Activated CD4-positive, CD25-positive, alpha-beta regulatory T cell treated with anti-CD3 and anti-CD28 coated beads, Interleukin-2, amount 50 U/mL, for 24 hours (primary cell): Measurements from ENCODE around the gene CD36.

ENCODE experiments used
- ATAC-seq, 2 donors: fragments of 150-1000 bp; cut with Tn5 transposase; one replicate each; pipeline ENCODE4 v1.10.0; 2021; ENCODE audit warnings: mild to moderate bottlenecking in 1 of 2, moderate library complexity in 1 of 2

Gene CD36

DNA sequence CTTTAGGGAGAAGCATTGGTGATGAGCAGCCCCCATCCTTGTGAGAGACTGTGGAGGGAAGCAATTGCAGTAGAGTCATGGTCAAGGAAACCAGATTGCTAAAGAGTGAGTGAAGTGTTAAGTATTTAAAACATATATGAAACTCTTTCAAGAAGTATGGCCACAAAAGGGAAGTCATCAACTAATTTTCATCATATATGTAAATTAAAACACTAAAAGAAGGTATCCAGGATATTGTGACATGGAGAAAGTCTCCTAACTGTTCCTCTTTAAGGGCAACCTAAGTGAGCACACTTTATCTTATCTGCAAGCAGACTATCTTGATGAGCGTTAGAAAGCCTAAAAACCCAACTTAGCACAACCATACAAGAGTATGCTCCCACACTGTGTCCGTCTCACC is 69.7 kb downstream of the CD36 start:
- no peak for ATAC-seq

DNA sequence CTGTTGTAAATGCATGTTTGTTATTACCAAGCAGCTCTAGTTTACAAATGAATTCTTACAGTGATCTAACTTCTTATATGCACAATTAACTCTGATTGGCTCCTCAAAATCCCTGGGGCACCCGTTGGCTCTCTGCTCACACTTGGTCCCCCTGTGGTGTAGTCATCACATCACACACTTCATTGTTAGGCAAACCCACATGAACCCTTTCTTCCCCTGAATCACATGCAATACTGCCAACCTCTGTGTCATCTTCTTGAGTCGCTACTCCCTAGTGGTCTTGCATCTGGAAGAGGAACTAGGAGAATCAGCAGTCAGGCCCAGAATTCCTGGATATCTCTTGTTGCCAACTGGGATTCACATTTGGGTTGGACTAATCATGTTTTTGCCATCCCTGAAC is 73.1 kb downstream of the CD36 start:
- ATAC-seq, result no peak

DNA sequence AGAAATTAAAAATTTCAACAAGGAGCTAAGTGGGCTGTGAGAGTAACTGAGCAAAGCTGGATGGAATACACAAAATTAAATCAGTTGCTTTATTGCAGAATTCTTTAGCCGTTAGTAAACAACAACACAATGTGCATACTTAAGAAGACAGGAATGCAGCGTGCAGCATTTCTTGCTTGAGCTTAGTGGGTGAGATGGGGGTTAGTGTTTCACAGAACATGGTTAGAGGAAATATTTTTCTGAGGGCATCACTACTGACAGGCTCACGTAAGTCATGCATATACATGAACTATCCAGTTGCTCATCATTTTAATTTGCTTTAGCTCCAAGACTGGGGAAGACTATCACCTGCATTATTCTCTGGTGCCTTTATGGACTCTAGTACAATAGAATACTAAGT is 80.8 kb downstream of the CD36 start:
- ATAC-seq, result no peak

DNA sequence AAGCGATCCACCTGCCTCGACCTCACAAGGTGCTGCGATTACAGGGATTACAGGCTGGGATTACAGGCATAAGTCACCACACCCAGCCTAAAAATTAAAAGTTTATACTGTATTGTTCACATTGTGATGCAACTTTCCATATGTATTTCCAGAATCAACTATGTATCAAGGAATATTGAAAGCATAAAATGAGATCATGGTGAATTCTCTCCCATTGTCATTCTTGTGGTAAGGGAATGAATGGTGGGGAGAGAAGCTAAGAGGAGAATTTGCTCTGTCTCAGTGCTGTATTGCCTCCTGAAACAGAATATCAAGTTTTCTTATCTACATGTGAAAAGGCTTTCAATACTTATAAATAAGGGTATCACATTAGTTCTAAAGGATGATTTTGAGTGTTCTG is 81.7 kb downstream of the CD36 start:
- no peak for ATAC-seq

DNA sequence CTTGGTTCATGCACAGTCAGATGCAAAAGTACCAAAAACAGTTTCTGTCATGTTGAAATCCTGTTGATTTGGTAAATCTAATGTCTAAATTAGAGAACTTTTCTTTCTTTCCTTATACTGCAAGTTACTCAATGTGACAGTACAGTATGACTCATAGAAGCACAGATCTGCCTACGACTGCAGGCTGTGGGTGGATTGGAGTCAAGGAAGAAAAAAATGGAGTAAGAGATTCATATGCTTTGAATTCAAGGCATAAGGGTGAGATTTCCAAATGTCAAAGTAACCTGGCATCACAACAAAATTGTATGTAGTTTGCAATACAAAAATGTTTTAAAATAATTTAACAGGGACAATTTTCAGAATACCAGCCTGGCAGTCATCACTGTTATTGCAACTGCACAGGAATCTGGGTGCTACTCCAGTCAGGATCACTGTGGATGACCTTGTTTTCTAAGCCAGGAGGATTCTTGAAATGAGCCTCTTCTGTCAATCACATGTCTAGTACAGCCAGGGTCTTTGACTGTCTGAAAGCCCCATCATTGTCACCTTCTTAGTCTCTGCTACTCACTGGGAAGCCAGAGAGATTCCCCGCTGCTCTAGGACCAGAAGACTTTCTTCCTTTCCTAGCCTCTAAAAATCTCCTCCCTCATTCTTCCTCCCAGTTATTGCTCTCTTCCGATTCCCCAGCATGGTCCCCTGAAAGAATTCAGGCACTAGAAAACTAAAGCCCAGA is 83.6 kb downstream of the CD36 start:
- ATAC-seq, result no peak

DNA sequence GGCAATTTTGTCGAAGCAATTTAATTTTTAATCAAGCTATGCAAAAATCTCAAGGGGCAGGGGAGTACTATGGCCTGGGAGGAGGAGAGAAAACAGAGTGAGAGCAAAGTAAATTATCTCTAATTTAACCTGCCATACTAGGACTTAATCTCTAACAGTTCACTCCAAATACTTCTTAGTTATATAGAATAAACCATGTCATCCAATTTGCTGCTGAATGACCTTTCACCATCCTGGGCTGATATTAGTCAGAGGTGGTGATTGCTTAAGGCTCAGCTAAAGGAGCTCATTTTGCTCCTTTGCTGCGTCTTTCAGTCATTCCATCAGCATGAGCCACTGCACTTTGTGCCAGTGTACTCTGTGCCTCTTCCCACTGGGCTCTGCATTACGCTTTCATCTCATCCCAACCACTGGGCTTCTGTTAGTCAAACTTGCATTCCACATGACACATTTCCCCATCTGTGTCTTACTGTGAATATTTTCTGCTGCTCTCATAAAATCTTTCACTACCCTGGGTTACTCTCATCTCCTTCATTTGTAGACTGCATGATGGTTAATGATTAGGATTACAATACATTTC is 84.3 kb downstream of the CD36 start:
- ATAC-seq, result no peak

DNA sequence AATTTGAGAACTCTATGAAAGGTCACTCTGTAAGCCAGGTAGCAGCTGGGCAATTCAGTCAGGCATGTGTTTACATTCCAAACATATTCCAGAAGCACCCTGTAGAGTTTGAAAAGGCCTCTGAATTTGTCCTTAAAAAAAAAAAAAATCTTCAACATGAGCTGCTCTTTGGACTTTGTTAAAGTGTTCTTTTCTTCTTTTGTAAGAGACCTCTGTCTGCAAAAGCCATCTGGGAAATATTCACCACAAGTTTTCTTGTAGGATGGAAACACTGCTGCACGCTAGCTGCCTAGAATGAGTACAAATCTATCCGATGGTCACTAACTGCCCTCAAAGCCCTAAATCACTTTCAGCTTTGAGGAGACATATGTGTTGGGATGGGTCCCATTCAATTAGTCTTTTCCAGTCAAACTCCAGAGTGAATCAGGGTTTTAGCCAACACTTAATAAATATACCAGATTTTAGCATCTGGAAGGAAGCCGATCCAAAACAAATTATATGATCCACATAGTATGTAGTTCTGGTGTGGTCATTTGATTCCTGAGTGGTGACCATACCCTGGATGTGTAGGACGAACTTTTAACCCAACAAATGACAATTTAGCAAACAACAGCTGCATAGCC is 85.9 kb downstream of the CD36 start:
- no peak for ATAC-seq

DNA sequence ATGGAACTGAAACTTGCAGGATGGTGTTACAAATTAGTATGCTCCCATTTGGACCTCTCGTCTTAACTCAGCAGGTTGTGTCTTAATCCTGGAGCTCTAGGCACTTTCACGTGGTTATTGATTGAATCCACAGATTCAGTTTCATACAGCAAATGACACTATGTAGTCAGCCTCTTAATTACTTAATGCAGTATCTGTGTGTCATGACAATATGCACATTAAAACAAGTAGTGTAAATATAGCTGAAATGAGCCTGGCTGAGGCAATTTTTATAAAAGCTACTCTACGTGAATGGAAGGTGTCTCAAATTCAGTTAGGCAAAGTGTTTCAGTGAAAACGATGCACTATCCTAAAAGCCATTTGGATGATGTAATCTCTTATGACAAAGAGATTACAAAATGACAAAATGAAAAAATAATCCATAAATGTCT is 86.8 kb downstream of the CD36 start:
- ATAC-seq, result no peak
